Activated B cell treated with CpG ODN at 0.5 μM for 24 hours (primary cell): ENCODE data around the gene KCNG4. TPM values are rescaled to one million over a fixed set of nuclear protein-coding genes. Genes with fewer than 3 reads are reported as not detected.

Experiments
- ATAC-seq: fragments of 200-7000 bp; cut with Tn5 transposase; one replicate; pipeline ENCODE4 v1.10.0; 2021; ENCODE audit warnings: low read depth, mild to moderate bottlenecking, moderate library complexity
- CTCF ChIA-PET: fragments of 350-600 bp; sonication (Branson Sonifier 250); formaldehyde crosslinking; loops from one replicate; lab custom pipeline; 2021; ENCODE audit warnings: antibody characterized with exemption; lab: Charles Lee
- POLR2A ChIA-PET: fragments of 350-600 bp; sonication (Branson Sonifier 250); formaldehyde crosslinking; loops from one replicate; lab custom pipeline; 2021; ENCODE audit warnings: antibody characterized with exemption; lab: Charles Lee
- DNase-seq: peaks from one replicate; pipeline ENCODE4 v3.0.0; 2022
- H3K27ac Mint-ChIP-seq: one replicate; pipeline ENCODE4 v1.8.0; 2020; ENCODE audit warnings: mixed read lengths
- H3K27me3 Mint-ChIP-seq: one replicate; pipeline ENCODE4 v1.8.0; 2021; ENCODE audit warnings: mixed read lengths
- H3K36me3 Mint-ChIP-seq: one replicate; pipeline ENCODE4 v1.8.0; 2021; ENCODE audit warnings: low read depth, mixed read lengths
- H3K4me1 Mint-ChIP-seq: one replicate; pipeline ENCODE4 v1.8.0; 2021; ENCODE audit warnings: mixed read lengths
- H3K4me3 Mint-ChIP-seq: one replicate; pipeline ENCODE4 v1.8.0; 2020; ENCODE audit warnings: mild to moderate bottlenecking, mixed read lengths
- H3K9me3 Mint-ChIP-seq: one replicate; pipeline ENCODE4 v1.8.0; 2020; ENCODE audit warnings: mixed read lengths
- intact Hi-C: fragments of 100-400 bp; cut with micrococcal nuclease; formaldehyde crosslinking; loops from one replicate; pipeline ENCODE4 v1.15.1; 2024
- total RNA-seq: library from RNA; stranded (reverse); gene quantifications from 2 replicates; pipeline ENCODE4 v1.2.3, GENCODE V29; 2022
- TF ChIP-seq, protein P1 (sequence below): fragments of 200-600 bp; IDR thresholded peaks from one replicate; pipeline ENCODE4 v1.8.0; 2022; ENCODE audit warnings: antibody characterized with exemption, mild to moderate bottlenecking

Gene KCNG4
- total RNA-seq, 1 donor from 2014 or later: not detected

DNA sequence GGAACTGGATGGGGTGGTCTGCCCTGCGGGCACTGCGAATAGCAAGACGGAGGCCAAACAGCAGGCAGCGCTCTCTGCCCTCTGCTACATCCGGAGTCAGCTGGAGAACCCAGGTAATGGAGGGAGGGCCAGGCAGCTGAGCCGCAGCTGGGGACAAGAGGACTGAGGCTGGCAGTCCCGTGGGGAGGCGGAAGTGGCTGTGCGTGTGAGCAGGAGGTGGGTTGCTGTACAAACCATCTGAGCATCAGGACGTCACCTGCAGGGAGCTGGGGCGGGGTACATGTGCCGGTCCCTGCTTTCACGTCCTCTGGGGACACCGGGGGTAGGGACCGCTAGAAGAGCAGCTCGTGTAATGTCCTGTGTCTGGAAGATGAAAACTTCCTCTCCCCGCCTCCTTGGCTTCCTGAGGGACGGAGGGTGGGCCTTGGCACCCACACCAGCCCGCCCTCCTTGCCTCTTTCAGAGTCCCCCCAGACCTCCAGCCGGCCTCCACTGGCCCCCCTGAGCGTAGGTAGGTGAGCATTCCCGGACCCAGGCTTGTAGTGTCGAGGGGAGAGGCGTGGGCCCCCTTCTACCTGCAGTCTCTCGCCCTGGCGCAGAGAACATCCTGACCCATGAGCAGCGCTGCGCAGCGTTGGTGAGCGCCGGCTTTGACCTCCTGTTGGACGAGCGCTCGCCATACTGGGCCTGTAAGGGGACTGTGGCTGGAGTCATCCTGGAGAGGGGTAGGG is 45.2 kb downstream of the KCNG4 start:
- ATAC-seq: peak; percentile 84
- H3K27ac Mint-ChIP-seq: peak overlapping the region; percentile 41
- H3K4me3 Mint-ChIP-seq: peak overlapping the region; percentile 75
- TF ChIP-seq, protein P1, sequence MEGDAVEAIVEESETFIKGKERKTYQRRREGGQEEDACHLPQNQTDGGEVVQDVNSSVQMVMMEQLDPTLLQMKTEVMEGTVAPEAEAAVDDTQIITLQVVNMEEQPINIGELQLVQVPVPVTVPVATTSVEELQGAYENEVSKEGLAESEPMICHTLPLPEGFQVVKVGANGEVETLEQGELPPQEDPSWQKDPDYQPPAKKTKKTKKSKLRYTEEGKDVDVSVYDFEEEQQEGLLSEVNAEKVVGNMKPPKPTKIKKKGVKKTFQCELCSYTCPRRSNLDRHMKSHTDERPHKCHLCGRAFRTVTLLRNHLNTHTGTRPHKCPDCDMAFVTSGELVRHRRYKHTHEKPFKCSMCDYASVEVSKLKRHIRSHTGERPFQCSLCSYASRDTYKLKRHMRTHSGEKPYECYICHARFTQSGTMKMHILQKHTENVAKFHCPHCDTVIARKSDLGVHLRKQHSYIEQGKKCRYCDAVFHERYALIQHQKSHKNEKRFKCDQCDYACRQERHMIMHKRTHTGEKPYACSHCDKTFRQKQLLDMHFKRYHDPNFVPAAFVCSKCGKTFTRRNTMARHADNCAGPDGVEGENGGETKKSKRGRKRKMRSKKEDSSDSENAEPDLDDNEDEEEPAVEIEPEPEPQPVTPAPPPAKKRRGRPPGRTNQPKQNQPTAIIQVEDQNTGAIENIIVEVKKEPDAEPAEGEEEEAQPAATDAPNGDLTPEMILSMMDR: no peak
- POLR2A ChIA-PET: interaction anchor here (0.5 kb wide), 1 partner anchor 223 kb away, joined by 3 read pairs; no protein-coding TSS in a partner anchor
- H3K36me3 Mint-ChIP-seq: no peaks in the 10 kb centered on the region
- DNase-seq: no peak
- H3K27me3 Mint-ChIP-seq: no peaks in the 10 kb centered on the region
- no peaks in the 10 kb centered on the region for H3K9me3 Mint-ChIP-seq
- peaks cover 12% of the 10 kb centered on the region for H3K4me1 Mint-ChIP-seq
- intact Hi-C loops: no loop called here
- CTCF ChIA-PET: interaction anchor here (1.0 kb wide), 1 partner anchor 312 kb away, joined by 3 read pairs; no protein-coding TSS in a partner anchor

DNA sequence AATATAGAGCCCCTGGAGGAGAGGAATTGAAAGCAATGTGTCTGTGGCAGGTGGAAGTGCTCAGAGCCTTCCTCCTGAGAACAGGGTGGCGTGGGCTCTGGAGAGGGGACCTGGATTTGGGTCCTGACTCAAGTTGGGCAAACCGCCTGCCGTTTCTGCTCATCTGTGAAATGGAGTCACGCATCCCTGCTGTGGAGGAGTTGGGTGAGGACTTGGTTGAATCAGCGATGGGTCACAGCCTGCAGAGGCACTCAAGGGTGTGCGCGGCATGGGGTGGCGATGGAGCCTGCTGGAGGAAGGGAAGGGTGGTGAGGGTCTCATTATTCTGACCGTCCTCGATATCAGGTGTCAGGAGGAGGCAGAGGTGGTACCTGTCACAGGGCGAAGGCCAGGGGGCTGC is 45.8 kb downstream of the KCNG4 start:
- no peaks in the 10 kb centered on the region for H3K27me3 Mint-ChIP-seq
- no peaks in the 10 kb centered on the region for H3K9me3 Mint-ChIP-seq
- DNase-seq: no peak
- H3K4me1 Mint-ChIP-seq: peaks cover 12% of the 10 kb centered on the region
- ATAC-seq: peak; percentile 30
- H3K4me3 Mint-ChIP-seq: peak overlapping the region; percentile 75
- H3K36me3 Mint-ChIP-seq: no peaks in the 10 kb centered on the region
- intact Hi-C loops: no loop called here
- TF ChIP-seq, protein P1: no peak
- no peak overlapping the region for H3K27ac Mint-ChIP-seq
- ChIA-PET POLR2A (interaction anchor here (0.5 kb wide), 1 partner anchor 223 kb away, joined by 3 read pairs; no protein-coding TSS in a partner anchor), CTCF (interaction anchor here (1.0 kb wide), 1 partner anchor 312 kb away, joined by 3 read pairs; no protein-coding TSS in a partner anchor)

DNA sequence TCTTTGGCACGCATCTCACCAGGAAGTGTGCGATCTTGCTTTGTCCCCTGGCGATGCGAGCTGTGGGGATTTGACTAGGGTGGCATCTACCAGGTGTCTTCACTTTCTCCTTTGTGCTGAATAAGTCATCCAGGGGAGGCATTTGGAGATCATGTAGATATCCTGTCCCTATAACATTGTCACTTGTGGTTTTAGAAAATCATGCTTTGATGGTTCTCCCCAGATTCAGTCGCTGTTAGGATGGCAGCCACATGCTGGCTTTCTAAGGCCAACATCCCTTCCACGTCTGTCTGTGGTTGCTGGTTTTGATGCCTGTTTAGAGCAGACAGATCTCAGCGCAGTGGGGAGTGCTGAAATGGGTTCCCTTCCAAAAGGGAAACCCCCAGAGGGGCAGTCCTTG is 46.3 kb downstream of the KCNG4 start:
- no peak for DNase-seq
- POLR2A ChIA-PET: no interaction called here
- intact Hi-C loops: no loop called here
- TF ChIP-seq, protein P1: no peak
- Mint-ChIP-seq H3K4me3 (no peak overlapping the region), H3K27ac (no peak overlapping the region), H3K9me3 (no peaks in the 10 kb centered on the region), H3K27me3 (no peaks in the 10 kb centered on the region), H3K36me3 (no peaks in the 10 kb centered on the region), H3K4me1 (peaks cover 12% of the 10 kb centered on the region)
- CTCF ChIA-PET: no interaction called here
- no peak for ATAC-seq

DNA sequence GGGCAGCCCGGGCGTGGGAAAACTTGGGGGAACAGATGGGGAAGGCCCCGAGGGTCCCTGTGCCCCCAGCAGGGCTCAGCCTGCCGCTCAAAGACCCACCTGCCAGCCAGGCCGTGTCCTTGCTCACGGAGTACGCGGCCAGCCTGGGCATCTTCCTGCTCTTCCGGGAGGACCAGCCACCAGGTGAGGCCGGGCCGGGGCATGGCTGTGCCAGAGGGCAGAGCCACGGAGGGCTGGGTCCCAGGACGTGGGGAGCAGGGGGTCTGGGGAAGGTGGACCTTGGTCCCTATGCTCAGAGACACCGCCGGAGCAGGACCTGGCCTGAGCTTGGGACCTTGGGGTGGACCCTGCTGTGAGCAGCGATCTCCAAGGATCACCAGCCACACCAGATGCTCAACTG is 48.3 kb downstream of the KCNG4 start:
- TF ChIP-seq, protein P1: no peak
- no peak for ATAC-seq
- CTCF ChIA-PET: no interaction called here
- POLR2A ChIA-PET: no interaction called here
- Mint-ChIP-seq H3K27ac (no peak overlapping the region), H3K4me1 (peaks cover 15% of the 10 kb centered on the region), H3K9me3 (no peaks in the 10 kb centered on the region), H3K36me3 (peaks cover 2% of the 10 kb centered on the region), H3K27me3 (no peaks in the 10 kb centered on the region), H3K4me3 (no peak overlapping the region)
- no peak for DNase-seq
- intact Hi-C loops: no loop called here

DNA sequence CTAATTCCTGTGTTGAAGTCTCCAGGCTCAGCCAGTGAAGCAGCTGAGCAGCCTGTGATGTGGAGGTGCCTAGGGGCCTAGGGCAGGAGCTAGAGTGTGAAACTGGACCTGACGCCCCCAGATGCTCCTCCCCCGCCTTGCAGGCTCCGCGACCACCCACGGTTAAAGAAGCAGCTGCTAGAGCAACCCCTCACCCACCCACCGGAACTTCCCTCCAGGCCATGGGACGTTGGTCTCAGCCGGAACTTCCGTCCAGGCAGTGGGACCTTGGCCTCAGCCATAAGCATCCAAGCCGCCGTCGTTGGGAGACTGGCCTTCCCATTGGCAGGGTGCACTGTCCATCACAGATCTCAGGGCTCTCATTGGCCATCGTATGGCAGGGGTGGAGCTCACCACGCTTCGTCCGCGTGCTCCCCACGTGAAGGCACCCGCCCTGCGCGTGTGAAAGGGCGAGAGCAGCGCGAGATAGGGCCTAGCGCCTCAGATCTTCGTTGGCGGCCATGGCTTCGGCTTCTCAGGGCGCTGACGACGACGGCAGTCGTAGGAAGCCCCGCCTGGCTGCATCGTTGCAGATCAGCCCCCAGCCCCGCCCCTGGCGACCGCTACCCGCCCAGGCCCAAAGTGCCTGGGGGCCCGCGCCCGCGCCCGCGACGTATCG is 49.0 kb downstream of the KCNG4 start, which contains the start of gene ADAD2:
Gene ADAD2, plus strand, starts transcription at position 427 of the 658 bp plus-strand sequence. Its CDS starts 74 bp downstream, at position 501.
- no peak within 1 kb of the TSS for H3K4me3 Mint-ChIP-seq
- ATAC-seq (no peak), DNase-seq (no peak)
- peaks cover 20% of the 10 kb centered on the region for H3K4me1 Mint-ChIP-seq
- ChIA-PET CTCF (no interaction called here), POLR2A (no interaction called here)
- H3K27ac Mint-ChIP-seq: no peak within 1 kb of the TSS
- intact Hi-C loops: no loop called here
- no peaks in the 10 kb centered on the region for H3K27me3 Mint-ChIP-seq
- TF ChIP-seq, protein P1: no peak
- H3K36me3 Mint-ChIP-seq: peaks cover 2% of the 10 kb centered on the region
- H3K9me3 Mint-ChIP-seq: no peaks in the 10 kb centered on the region
